ENCODE results near the gene SERPINE1.
A peak's percentile ranks its signal among the peaks of the same experiment; 100 is the strongest.

- 0 out of 2 replicates have a peak, but pooled peaks have one; percentile 19 for TF ChIP-seq HHEX (CRISPR knock-in tag; IDR thresholded peaks at IDR 0.05)
- TF ChIP-seq NFIC (IDR thresholded peaks at IDR 0.05; ENCODE audit: low read length): no peak
- TF ChIP-seq PHF8 (CRISPR knock-in tag; IDR thresholded peaks at IDR 0.05): 0 out of 2 replicates have a peak, but pooled peaks have one; percentile 28
- 0 out of 2 replicates have a peak, but pooled peaks have one; percentile 33 for TF ChIP-seq SSRP1 (CRISPR knock-in tag; IDR thresholded peaks at IDR 0.05)
- TF ChIP-seq POLR2G (IDR thresholded peaks at IDR 0.05; ENCODE audit: low read depth, low read length): no peak
- TF ChIP-seq, protein P1, sequence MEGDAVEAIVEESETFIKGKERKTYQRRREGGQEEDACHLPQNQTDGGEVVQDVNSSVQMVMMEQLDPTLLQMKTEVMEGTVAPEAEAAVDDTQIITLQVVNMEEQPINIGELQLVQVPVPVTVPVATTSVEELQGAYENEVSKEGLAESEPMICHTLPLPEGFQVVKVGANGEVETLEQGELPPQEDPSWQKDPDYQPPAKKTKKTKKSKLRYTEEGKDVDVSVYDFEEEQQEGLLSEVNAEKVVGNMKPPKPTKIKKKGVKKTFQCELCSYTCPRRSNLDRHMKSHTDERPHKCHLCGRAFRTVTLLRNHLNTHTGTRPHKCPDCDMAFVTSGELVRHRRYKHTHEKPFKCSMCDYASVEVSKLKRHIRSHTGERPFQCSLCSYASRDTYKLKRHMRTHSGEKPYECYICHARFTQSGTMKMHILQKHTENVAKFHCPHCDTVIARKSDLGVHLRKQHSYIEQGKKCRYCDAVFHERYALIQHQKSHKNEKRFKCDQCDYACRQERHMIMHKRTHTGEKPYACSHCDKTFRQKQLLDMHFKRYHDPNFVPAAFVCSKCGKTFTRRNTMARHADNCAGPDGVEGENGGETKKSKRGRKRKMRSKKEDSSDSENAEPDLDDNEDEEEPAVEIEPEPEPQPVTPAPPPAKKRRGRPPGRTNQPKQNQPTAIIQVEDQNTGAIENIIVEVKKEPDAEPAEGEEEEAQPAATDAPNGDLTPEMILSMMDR (CRISPR knock-in tag; IDR thresholded peaks at IDR 0.05): 0 out of 2 replicates have a peak, but pooled peaks have one; percentile 17
- peak; percentile 99 for TF ChIP-seq ZNF274 (CRISPR knock-in tag; IDR thresholded peaks at IDR 0.05)
- TF ChIP-seq RNF2 (conservative IDR thresholded peaks at IDR 0.05; ENCODE audit: low read depth): peak; percentile 64; the same call in 1 of the 2 replicates
- TF ChIP-seq ZZZ3 (CRISPR knock-in tag; IDR thresholded peaks at IDR 0.05; ENCODE audit: borderline replicate concordance): 0 out of 2 replicates have a peak, but pooled peaks have one; percentile 67
- peak; percentile 83 for TF ChIP-seq SRF (IDR thresholded peaks at IDR 0.05; ENCODE audit: low read depth, low read length)
- no peak for TF ChIP-seq EZH2 (conservative IDR thresholded peaks at IDR 0.05; ENCODE audit: low read depth, low read length)
- TF ChIP-seq SRY (CRISPR knock-in tag; IDR thresholded peaks at IDR 0.05): peak; percentile 100
- TF ChIP-seq, protein P2, sequence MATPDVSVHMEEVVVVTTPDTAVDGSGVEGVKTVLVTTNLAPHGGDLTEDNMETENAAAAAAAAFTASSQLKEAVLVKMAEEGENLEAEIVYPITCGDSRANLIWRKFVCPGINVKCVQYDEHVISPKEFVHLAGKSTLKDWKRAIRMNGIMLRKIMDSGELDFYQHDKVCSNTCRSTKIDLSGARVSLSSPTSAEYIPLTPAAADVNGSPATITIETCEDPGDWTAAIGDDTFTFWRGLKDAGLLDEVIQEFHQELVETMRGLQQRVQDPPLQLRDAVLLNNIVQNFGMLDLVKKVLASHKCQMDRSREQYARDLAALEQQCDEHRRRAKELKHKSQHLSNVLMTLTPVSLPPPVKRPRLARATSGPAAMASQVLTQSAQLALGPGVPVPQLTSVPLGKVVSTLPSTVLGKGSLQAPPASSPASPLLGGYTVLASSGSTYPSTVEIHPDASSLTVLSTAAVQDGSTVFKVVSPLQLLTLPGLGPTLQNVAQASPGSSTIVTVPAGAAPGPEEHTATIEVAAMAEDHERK (CRISPR knock-in tag; IDR thresholded peaks at IDR 0.05; ENCODE audit: low read depth): peak; percentile 46; the same call in 1 of the 2 replicates
- TF ChIP-seq, protein P3, sequence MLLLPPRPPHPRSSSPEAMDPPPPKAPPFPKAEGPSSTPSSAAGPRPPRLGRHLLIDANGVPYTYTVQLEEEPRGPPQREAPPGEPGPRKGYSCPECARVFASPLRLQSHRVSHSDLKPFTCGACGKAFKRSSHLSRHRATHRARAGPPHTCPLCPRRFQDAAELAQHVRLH (CRISPR knock-in tag; IDR thresholded peaks at IDR 0.05; ENCODE audit: borderline replicate concordance, low read depth): peak; percentile 100
Measured at GRCh38 chr7:101165075-101165957, 38.4 kb downstream of the SERPINE1 start, which contains the start of gene VGF.

Measured in HepG2 (cell line).